Measurements from ENCODE around the gene PLAGL1. TPM values are rescaled to one million over a fixed set of nuclear protein-coding genes. Genes with fewer than 3 reads are reported as not detected.

Gene PLAGL1
- total and polyA plus RNA-seq, 2 of the 13 experiments (the other 11 are each of a cell fraction or from before 2014, with no cell fraction given): 0.60 to 2.3 TPM

DNA sequence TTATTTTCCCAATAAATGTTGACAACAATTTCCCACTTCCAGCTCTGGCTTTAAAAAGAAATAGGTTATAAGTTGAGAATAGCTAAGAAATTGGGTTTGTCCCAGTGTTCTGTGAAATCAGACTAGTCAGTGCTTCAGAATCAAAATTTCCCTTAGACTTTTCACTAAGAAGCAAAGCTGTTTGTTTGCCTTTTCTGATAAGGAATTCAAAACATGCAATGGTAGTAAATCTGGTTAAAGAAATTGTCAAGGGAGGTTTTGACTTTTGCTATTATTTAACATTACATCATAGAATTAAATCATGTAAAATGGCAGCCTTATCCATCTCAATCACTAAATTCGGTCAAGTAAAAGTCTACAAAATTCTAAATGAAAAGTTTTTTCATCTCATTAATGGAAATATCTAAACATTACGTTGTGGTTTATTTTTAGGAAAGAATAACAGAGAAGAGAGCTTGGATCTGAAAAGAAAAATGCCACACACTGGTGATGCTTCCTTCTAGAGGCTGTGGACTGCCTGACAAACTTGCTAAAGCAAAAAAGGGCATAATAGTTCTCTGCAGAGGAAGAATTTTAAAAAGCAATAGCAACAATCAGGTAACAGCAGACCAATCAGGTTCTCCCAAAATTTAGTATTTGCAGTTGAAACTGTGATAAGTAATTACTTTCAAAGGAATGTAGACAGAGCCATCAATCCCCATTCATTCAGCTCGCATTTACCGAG is 36.4 kb downstream of the PLAGL1 start:
- peaks cover 23% of the 10 kb centered on the region for H3K4me1 ChIP-seq (ENCODE audit: insufficient read depth, low read length)
- no peaks in the 10 kb centered on the region for H3K79me2 ChIP-seq (ENCODE audit: insufficient read depth, low read length)
- no peaks in the 10 kb centered on the region for H3K36me3 ChIP-seq (replicated peaks in 1 of 2; ENCODE audit: control insufficient read depth in 1 of 2, insufficient read depth in 2 of 2, low read length in 2 of 2)
- in situ Hi-C loops (cut with HindIII; ENCODE audit: extremely low pct_ligation_motif_present, low pct_unique_long_range_greater_than_20kb): no loop called here
- no peak overlapping the region for H3K4me3 ChIP-seq (replicated peaks in 1 of 3; ENCODE audit: insufficient read depth in 1 of 3, low read depth in 2 of 3, low read length in 3 of 3)
- 62% methylated on average over 4 of the region's 4 CpGs for WGBS (ENCODE audit: low lambda C conversion rate)
- no peak overlapping the region for H3K9ac ChIP-seq (ENCODE audit: insufficient read depth, low read depth, low read length)
- ChIA-PET CTCF (ENCODE audit: low intra/inter-chr PET ratio, low total read pairs) (no interaction called here), POLR2A (no interaction called here)
- ATAC-seq (no peak), DNase-seq (ENCODE audit: low spot score) (no peak), FAIRE-seq (no peak)
- intact Hi-C loops (cut with micrococcal nuclease; ENCODE audit: unreplicated experiment): no loop called here
- H3K9me3 ChIP-seq (ENCODE audit: low read length): no peaks in the 10 kb centered on the region
- no peak overlapping the region for H3K27ac ChIP-seq (ENCODE audit: extremely low read length, insufficient read depth, low read length)
- H4K20me1 ChIP-seq (ENCODE audit: insufficient read depth, low read length): no peaks in the 10 kb centered on the region
- H3K27me3 ChIP-seq (ENCODE audit: control insufficient read depth in 1 of 2, insufficient read depth in 2 of 2, low read length in 2 of 2): no peaks in the 10 kb centered on the region; a peak in 1 of 5 replicates
- no peak overlapping the region for H3K4me2 ChIP-seq (ENCODE audit: low read depth, low read length)
- BruUV-seq (replicated peaks): no TSS peak
- no peak overlapping the region for H2AFZ ChIP-seq (ENCODE audit: low read length)
- TF ChIP-seq, protein P1, sequence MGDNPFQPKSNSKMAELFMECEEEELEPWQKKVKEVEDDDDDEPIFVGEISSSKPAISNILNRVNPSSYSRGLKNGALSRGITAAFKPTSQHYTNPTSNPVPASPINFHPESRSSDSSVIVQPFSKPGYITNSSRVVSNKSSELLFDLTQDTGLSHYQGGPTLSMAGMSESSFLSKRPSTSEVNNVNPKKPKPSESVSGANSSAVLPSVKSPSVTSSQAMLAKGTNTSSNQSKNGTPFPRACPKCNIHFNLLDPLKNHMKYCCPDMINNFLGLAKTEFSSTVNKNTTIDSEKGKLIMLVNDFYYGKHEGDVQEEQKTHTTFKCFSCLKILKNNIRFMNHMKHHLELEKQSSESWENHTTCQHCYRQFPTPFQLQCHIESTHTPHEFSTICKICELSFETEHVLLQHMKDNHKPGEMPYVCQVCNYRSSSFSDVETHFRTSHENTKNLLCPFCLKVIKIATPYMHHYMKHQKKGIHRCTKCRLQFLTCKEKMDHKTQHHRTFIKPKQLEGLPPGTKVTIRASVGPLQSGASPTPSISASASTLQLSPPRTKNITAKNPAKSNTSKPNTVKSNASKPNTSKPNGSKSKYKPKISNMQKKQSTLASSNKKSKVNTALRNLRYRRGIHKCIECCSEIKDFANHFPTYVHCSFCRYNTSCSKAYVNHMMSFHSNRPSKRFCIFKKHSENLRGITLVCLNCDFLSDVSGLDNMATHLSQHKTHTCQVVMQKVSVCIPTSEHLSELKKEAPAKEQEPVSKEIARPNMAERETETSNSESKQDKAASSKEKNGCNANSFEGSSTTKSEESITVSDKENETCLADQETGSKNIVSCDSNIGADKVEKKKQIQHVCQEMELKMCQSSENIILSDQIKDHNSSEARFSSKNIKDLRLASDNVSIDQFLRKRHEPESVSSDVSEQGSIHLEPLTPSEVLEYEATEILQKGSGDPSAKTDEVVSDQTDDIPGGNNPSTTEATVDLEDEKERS (CRISPR knock-in tag; IDR thresholded peaks at IDR 0.05): no peak
- TF ChIP-seq PHF8 (CRISPR knock-in tag; IDR thresholded peaks at IDR 0.05) (no peak), SOX13 (IDR thresholded peaks at IDR 0.05) (no peak), SOX13 (CRISPR knock-in tag; conservative IDR thresholded peaks at IDR 0.05 in 1 of 2, IDR thresholded peaks at IDR 0.05 in 1 of 2) (no peak), ZNF441 (CRISPR knock-in tag; IDR thresholded peaks at IDR 0.05; ENCODE audit: borderline replicate concordance) (no peak), ZNF256 (CRISPR knock-in tag; conservative IDR thresholded peaks at IDR 0.05) (no peak), ZMYM4 (CRISPR knock-in tag; IDR thresholded peaks at IDR 0.05) (no peak), ZNF501 (CRISPR knock-in tag; IDR thresholded peaks at IDR 0.05) (no peak), ATF7 (IDR thresholded peaks at IDR 0.05) (no peak), ATF7 (CRISPR knock-in tag; IDR thresholded peaks at IDR 0.05) (no peak), CEBPG (CRISPR knock-in tag; IDR thresholded peaks at IDR 0.05) (no peak), GFI1 (CRISPR knock-in tag; IDR thresholded peaks at IDR 0.05; ENCODE audit: borderline replicate concordance) (no peak), ONECUT2 (CRISPR knock-in tag; IDR thresholded peaks at IDR 0.05) (no peak)
- TF ChIP-seq, protein P2, sequence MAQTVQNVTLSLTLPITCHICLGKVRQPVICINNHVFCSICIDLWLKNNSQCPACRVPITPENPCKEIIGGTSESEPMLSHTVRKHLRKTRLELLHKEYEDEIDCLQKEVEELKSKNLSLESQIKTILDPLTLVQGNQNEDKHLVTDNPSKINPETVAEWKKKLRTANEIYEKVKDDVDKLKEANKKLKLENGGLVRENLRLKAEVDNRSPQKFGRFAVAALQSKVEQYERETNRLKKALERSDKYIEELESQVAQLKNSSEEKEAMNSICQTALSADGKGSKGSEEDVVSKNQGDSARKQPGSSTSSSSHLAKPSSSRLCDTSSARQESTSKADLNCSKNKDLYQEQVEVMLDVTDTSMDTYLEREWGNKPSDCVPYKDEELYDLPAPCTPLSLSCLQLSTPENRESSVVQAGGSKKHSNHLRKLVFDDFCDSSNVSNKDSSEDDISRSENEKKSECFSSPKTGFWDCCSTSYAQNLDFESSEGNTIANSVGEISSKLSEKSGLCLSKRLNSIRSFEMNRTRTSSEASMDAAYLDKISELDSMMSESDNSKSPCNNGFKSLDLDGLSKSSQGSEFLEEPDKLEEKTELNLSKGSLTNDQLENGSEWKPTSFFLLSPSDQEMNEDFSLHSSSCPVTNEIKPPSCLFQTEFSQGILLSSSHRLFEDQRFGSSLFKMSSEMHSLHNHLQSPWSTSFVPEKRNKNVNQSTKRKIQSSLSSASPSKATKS (CRISPR knock-in tag; IDR thresholded peaks at IDR 0.05): no peak
- TF ChIP-seq, protein P3, sequence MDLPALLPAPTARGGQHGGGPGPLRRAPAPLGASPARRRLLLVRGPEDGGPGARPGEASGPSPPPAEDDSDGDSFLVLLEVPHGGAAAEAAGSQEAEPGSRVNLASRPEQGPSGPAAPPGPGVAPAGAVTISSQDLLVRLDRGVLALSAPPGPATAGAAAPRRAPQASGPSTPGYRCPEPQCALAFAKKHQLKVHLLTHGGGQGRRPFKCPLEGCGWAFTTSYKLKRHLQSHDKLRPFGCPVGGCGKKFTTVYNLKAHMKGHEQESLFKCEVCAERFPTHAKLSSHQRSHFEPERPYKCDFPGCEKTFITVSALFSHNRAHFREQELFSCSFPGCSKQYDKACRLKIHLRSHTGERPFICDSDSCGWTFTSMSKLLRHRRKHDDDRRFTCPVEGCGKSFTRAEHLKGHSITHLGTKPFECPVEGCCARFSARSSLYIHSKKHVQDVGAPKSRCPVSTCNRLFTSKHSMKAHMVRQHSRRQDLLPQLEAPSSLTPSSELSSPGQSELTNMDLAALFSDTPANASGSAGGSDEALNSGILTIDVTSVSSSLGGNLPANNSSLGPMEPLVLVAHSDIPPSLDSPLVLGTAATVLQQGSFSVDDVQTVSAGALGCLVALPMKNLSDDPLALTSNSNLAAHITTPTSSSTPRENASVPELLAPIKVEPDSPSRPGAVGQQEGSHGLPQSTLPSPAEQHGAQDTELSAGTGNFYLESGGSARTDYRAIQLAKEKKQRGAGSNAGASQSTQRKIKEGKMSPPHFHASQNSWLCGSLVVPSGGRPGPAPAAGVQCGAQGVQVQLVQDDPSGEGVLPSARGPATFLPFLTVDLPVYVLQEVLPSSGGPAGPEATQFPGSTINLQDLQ (CRISPR knock-in tag; IDR thresholded peaks at IDR 0.05): no peak
- TF ChIP-seq, protein P4, sequence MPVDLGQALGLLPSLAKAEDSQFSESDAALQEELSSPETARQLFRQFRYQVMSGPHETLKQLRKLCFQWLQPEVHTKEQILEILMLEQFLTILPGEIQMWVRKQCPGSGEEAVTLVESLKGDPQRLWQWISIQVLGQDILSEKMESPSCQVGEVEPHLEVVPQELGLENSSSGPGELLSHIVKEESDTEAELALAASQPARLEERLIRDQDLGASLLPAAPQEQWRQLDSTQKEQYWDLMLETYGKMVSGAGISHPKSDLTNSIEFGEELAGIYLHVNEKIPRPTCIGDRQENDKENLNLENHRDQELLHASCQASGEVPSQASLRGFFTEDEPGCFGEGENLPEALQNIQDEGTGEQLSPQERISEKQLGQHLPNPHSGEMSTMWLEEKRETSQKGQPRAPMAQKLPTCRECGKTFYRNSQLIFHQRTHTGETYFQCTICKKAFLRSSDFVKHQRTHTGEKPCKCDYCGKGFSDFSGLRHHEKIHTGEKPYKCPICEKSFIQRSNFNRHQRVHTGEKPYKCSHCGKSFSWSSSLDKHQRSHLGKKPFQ (CRISPR knock-in tag; IDR thresholded peaks at IDR 0.05; ENCODE audit: insufficient replicate concordance): no peak
